GM21367 (cell line): ENCODE measurements around the gene MED15.
"Not testable (repeated sequence)": the region's sequence is repeated elsewhere in the genome, so short reads cannot be mapped to it uniquely, and the experiment has no call there.

Source experiments
- ATAC-seq: cut with Tn5 transposase; IDR thresholded peaks from one replicate; pipeline ENCODE4 v1.9.1; 2021; ENCODE audit not compliant: unreplicated experiment

MED15 gene

GRCh38 chr22:20581503-20582170, 74.2 kb downstream of the MED15 start:
- no peak for ATAC-seq

DNA sequence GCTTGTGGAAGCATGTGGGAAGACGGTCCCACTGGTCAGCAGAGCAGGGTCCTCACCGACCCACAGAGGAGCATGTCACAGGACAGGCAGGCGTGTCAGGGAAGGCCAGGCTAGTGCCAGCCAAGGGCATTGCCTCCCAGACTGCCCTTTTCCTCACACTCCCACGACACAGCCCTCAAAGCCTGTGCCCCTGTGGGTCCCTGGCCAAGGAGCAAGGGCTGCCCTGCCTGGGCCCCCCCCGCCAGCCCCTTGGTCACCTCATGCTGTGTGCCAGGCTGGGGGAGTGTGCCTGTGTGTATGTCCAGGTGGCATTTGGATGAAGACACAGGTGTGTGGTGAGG, 74.7 kb downstream of the MED15 start:
- ATAC-seq: no peak

DNA sequence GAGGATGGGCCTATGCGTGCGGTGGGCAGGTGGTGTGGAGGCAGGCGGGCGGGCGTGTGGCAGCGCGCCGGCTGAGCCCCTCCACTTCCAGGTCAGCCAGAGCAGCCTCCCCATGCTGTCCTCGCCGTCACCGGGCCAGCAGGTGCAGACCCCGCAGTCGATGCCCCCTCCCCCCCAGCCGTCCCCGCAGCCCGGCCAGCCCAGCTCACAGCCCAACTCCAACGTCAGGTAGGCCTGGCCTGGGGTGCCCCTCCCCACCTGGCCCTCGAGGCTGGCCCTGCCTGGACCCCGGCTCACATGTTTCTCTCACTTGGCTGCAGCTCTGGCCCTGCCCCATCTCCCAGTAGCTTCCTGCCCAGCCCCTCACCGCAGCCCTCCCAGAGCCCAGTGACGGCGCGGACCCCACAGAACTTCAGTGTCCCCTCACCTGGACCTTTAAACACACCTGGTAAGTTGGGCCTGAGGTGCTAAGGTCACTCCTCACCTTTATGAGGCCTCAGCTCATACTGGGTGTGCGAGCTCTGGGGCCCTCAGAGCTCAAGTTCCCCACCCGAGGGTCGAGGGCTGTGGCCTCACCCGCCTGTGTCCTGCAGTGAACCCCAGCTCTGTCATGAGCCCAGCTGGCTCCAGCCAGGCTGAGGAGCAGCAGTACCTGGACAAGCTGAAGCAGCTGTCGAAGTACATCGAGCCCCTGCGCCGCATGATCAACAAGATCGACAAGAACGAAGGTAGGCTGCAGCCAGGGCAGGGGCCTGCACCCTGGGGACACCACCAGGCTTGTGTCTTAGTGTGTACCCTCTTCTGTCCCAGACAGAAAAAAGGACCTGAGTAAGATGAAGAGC, 75.3 kb downstream of the MED15 start:
- no peak for ATAC-seq

DNA sequence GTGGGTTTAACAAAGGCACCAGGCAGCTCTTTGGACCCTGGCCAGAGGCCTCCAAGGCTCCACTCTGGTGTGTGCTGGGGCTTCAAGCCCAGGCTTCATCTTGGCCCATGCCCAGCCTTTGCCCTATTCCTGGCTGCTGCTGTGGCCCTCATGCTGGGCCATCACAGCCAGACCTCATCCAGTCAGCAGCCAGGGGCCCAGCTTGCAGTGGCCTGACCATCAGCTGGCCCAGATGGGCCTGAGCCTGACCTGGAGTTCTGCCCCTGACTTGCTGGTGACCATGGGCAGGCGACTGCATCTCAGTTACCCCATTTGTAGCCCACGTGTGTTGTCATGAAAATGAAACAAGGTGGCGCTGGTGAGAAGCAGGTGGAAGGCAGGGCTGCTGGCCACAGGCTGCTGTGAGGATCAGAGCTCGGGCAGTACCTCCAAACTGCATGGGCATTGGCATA, 76.1 kb downstream of the MED15 start:
- ATAC-seq: no peak

DNA sequence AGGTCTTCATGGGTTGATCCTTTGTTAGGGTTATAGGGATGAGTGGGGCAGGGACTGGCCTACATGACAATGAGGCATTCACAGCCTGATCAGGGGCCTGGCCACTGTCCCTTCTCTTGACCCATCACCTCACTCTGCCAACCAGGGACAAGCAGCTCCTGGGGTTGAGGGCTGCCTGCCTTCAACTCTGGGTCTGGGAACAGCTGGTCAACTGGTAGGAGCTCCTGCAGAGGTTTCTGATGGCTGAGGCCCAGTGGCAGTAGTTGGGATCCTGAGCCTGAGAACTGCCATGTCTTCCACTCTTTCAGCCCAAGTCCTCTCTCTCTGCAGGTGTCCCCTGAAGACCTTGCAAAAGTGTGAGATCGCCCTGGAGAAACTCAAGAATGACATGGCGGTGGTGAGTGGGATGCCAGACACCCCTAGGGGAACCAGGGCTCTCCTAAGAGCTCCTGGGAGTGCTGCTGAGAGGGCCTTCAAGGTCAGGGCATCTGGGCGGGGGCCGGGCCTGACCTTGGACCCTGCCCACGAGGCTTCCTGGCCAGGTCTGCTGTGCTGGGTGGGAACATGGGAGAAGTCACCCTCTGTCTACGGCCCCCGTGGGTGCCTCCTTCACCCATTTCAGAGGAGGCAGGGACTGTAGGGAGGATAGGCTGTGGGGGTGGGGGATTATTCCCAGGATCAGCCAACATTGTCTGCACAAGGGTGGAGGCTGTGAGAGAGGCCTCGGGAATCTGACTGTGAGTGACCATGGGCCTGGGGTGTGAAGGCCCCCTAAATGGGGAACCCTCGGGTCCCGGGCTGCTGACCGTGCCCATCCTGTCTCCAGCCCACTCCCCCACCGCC, 76.8 kb downstream of the MED15 start:
- ATAC-seq: no peak

DNA sequence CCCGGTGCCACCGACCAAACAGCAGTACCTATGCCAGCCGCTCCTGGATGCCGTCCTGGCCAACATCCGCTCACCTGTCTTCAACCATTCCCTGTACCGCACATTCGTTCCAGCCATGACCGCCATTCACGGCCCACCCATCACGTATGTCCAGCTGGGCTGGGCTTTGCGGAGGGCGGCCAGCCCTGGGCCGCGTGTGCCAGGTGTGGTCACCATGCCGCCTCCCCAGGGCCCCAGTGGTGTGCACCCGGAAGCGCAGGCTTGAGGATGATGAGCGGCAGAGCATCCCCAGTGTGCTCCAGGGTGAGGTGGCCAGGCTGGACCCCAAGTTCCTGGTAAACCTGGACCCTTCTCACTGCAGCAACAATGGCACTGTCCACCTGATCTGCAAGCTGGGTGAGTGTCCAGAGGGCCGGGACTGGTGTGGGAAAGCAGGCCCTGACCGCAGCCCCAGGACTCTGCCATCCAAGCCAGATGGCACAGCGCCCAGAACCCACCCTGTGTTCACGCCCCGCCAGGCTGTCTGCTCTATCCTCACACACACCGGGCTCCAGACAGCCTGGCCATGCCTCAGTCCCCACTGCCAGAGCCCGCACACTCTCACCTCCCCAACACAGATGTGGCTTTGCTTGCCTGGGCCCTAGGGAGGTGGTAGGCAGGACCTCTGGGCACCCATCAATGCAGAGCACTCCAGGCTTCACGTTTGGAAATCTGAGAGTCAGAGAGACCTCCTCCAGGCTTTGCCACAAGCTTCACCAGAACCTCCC, 77.6 kb downstream of the MED15 start:
- ATAC-seq: no peak

- ATAC-seq: no peak
These were observed 78.4 kb downstream of the MED15 start for GRCh38 chr22:20585639-20586402.

DNA sequence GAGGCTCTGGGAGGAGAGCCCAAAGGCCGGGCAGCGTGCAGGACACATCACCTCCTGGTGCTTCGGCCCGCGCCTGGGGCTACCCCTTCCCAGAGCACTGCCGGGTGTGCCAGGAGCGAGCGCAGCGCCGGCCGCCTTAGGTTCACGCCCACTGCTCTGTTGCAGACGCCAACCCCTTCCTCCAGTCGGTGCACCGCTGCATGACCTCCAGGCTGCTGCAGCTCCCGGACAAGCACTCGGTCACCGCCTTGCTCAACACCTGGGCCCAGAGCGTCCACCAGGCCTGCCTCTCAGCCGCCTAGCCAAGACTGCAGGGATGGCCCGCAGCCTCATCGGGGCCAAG, 79.0 kb downstream of the MED15 start:
- ATAC-seq: no peak

GRCh38 chr22:20587206-20587958, 80.0 kb downstream of the MED15 start:
- ATAC-seq: no peak

DNA sequence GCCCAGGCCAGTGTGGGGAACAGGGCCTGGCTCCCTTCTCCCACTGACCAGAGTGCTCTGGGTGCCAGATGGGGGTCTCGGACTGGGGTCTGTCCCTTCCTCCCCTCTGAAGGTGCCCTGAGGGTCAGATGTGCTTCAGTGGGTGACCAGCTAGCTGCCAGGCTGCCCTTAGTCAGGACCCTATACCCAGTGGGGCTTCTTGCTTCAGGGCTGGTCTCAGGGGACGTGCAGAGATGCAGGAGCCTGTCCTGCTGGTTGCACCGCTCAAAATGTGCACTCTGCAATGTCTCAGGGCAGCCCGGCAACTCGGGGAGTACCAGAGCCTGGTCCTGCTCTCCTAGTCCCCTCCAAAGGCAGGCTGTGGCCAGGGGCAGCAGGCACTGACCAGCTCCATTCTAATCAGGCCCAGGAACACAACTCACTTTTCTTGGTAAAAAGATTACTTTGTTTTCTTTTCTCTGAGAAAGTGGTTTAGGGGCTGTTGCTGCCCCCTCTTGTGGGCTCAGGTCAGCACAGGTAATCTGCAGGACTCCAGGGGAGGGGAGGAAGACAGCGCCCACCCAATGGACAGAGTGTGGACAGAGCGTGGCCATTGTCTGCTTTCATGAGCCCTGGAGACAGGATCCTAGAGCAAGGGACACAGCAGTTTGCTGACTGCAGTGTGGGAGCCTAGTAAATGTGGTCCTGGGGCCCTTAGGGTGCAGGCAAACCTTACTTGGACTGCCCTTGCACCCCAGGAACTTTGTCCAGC, 80.9 kb downstream of the MED15 start:
- no peak for ATAC-seq

DNA sequence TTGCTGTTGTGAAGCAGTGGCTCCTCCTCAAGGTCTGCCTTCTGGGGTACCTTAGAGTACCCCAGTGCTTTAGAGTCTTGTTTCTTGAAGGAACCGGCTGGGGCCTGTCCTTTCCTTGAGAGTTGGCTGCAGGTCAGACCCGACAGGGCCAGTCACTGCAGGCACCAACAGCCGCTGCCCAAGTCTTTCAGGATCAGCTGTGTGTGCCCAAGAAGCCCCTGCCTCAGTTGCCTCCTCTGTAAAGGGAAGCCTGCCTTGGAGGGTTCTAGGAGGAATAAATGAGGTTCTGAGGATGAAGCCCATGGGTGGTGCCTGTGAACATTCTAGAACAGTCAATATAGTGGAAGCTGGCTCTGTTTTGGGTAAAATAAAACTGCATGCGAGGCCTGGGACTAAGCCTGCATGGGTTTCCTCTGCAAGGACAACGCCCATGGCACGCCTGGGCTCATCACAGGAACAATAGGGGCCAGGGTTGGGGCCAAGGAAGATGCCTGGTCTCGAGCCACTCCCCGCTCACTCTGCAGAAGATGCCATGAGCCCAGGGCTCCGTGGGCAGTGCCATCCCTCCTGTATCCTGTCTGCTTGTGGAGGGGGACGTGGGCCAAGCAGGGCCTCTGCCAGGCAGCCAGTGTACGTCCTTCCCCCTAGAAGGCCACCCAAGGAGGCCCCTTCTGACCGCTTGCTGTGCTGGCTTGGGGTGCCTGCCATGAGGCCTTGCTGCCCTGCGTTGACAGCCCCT, 81.6 kb downstream of the MED15 start:
- ATAC-seq: no peak

- ATAC-seq: no peak
These were observed 82.4 kb downstream of the MED15 start for GRCh38 chr22:20589614-20590476.

DNA sequence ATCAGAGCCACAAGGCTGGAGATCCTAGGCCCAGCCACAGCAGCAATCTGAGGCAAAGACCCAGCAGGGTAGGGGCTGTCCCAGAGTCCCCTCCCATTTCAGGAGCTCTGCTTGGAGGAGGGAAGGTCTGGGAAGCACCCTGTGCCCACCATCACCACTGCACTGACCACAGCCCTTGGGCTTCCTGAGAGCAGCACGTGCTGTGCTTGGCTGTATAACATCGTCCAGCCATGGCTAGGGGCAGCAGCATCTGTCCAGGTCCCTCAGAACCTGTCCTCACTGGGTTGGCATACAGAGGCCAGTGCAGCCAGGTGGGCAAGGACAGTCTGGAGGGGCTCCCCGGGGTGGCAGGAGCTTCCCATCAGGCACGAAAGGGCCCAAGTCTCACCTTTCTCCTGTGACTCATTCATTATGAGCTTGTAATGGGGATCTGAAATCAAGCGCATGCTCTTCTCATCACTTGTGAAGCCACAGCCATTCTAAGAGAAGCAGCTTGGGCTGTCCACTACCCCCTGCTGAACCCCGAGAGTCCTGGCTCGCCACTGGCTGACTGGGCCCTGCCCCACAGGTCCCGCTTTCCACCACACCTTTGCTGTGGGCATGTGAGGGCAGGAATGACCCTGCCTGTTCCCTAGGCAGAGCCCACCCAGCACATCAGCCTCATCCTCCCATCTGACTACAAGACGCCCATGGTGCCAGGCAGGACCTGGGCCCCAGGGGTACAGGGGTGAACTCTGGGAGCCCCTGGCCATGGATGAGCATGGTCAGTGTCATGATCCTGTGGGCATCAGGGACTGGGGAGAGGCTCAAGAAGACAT, 83.3 kb downstream of the MED15 start:
- no peak for ATAC-seq

- no peak for ATAC-seq
These were observed 83.9 kb downstream of the MED15 start for GRCh38 chr22:20591295-20591645.

DNA sequence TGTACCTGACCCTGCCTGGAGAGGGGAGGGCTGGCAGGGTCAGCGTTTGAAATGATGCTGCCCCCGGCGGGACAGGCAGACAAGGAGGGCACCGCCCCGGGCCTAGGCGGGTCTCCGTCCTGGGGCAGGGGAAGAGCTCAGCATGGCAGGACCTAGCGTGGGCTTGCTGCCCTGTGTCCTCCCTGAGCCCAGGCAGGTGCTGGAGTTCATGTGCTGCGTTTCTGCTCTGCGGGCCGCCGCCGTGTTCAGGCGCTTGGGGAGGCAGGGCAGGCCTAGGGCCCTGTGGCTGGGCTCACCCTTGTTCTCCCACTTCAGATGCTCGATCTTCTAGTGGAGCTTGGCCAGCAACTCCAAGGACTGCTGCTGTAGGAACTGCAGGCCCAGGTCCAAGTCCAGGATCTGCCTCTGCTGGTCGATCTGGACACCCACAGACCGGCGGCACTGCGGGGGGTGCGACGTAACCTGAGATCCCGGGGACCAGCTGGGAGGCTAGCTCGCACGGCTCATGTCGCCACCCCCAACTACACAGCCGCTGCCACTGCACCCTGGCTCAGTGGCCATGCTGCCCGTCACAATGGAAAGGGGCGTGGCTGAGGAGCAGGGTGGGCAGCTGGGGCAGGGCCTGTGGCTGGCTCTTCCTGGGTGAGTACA, 84.4 kb downstream of the MED15 start:
- no peak for ATAC-seq

GRCh38 chr22:20594038-20594437, 86.6 kb downstream of the MED15 start:
- ATAC-seq: not testable (repeated sequence)
